ENCODE results near the gene TEX53.

The TEX53 gene

DNA sequence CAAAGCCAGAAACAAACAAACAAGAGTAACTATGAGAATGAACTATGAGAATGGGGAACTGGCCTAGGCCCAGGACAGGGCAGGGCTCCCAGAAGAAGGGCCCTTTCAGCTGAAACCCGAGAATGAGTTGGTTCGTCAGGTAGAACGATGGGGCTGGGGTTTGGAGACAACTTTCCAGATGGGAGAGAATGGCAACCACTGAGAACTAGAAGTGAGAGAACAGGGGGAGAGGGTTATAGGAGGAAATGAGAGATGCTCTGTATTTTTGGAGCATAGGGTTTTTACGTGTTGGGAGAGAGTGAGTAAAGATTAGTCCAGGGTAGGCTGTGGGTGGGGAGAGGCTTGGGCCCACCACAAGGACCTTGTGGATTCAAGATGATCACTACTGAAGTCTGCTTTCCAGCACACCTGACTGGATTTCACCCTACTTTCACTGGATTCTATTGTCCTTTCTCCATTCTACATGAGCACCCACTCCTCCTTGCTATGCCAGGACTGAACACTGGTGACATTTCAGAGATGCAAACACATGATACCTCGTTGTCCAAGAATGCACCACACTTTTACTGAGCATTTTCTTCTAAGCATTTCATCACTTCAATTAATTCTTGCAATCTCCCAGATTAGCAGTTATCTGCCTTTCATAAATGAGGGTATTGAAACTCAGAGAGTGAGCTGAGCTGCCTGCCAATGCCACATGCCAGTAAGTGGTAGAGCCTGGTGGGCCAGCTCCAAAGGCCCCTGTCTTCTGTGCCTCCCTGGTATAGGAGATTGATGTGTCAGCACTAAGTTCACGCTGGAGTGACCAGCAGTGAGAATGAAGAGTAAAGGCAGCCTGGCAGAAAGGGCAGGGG, 49.7 kb downstream of the TEX53 start:
- FAIRE-seq (peak; percentile 37), DNase-seq (ENCODE audit: insufficient read length, low spot score) (no peak)

GRCh38 chr9:114606597-114607207, 50.9 kb downstream of the TEX53 start:
- FAIRE-seq (no peak), DNase-seq (ENCODE audit: insufficient read length, low spot score) (no peak)
